HepG2 (cell line): ENCODE results near the gene ERLIN1. TPM values are rescaled to one million over a fixed set of nuclear protein-coding genes. Genes with fewer than 3 reads are reported as not detected.

Source experiments
- BCL6 ChIP-seq: IDR thresholded peaks from 2 replicates; pipeline ENCODE4 v1.6.1; 2016; ENCODE audit warnings: missing genetic modification reagents, missing compliant biosample characterization
- CBX5 ChIP-seq: sonication (generic); formaldehyde crosslinking; IDR thresholded peaks from 2 replicates; pipeline ENCODE4 v1.4.0; 2020; ENCODE audit warnings: missing genetic modification reagents, borderline replicate concordance
- DNMT3B ChIP-seq: conservative IDR thresholded peaks from 2 replicates; pipeline ENCODE4 v1.6.1; 2016; ENCODE audit warnings: missing biosample characterization, control low read depth
- FUBP1 ChIP-seq: sonication (generic); formaldehyde crosslinking; IDR thresholded peaks from 2 replicates; pipeline ENCODE4 v1.5.1; 2020; ENCODE audit warnings: missing genetic modification reagents, mild to moderate bottlenecking, borderline replicate concordance
- GATAD2A ChIP-seq: IDR thresholded peaks from 2 replicates; pipeline ENCODE4 v1.6.1; 2016
- HDAC2 ChIP-seq: sonication (generic); formaldehyde crosslinking; IDR thresholded peaks from 2 replicates; pipeline ENCODE4 v1.4.0; 2020; ENCODE audit warnings: missing genetic modification reagents
- HNF4G ChIP-seq, 2 experiments: sonication (generic) in 1 of 2; formaldehyde crosslinking in 1 of 2; IDR thresholded peaks; 2 replicates each; pipeline versions ENCODE4 v1.4.0 to v1.6.1; 2011 to 2020; ENCODE audit warnings: borderline replicate concordance in 2 of 2, low read depth in 2 of 2, mild to moderate bottlenecking in 2 of 2, low read length in 1 of 2, missing genetic modification reagents in 1 of 2, moderate library complexity in 1 of 2
- ISX ChIP-seq: sonication (generic); formaldehyde crosslinking; conservative IDR thresholded peaks from 2 replicates; pipeline ENCODE4 v1.5.0; 2020; ENCODE audit warnings: missing genetic modification reagents
- KLF15 ChIP-seq: sonication (generic); formaldehyde crosslinking; IDR thresholded peaks from 2 replicates; pipeline ENCODE4 v1.8.1; 2023; ENCODE audit warnings: borderline replicate concordance, mild to moderate bottlenecking, inconsistent platforms, missing genetic modification reagents, mixed read lengths
- MAFF ChIP-seq: IDR thresholded peaks from 2 replicates; pipeline ENCODE4 v1.6.1; 2011; ENCODE audit warnings: low read depth, low read length, improper control_type of control experiment
- MIER2 ChIP-seq: IDR thresholded peaks from 2 replicates; pipeline ENCODE4 v1.6.1; 2016; ENCODE audit warnings: missing biosample characterization, missing genetic modification reagents
- MLLT10 ChIP-seq: sonication (generic); formaldehyde crosslinking; IDR thresholded peaks from 2 replicates; pipeline ENCODE4 v1.4.0; 2020; ENCODE audit warnings: missing genetic modification reagents
- NFYB ChIP-seq: sonication (generic); formaldehyde crosslinking; IDR thresholded peaks from 2 replicates; pipeline ENCODE4 v1.4.0; 2020; ENCODE audit warnings: missing genetic modification reagents
- RBM22 ChIP-seq: fragments of 200-400 bp; formaldehyde crosslinking; optimal IDR thresholded peaks from 2 replicates; pipeline ENCODE3; 2017; ENCODE audit warnings: mild to moderate bottlenecking, low read length, moderate library complexity
- SCMH1 ChIP-seq: sonication (generic); formaldehyde crosslinking; IDR thresholded peaks from 2 replicates; pipeline ENCODE4 v1.9.0; 2021; ENCODE audit warnings: missing genetic modification reagents, mild to moderate bottlenecking, borderline replicate concordance
- SP5 ChIP-seq: IDR thresholded peaks from 2 replicates; pipeline ENCODE4 v1.6.1; 2016; ENCODE audit warnings: low read depth, borderline replicate concordance
- SSRP1 ChIP-seq: IDR thresholded peaks from 2 replicates; pipeline ENCODE4 v1.6.1; 2016; ENCODE audit warnings: control low read depth
- SYNCRIP ChIP-seq: fragments of 200-400 bp; formaldehyde crosslinking; IDR thresholded peaks from 2 replicates; pipeline ENCODE4 v1.6.1; 2018; ENCODE audit warnings: mild to moderate bottlenecking, low read depth, low read length; ENCODE audit not compliant: insufficient read depth
- TBX3 ChIP-seq: fragments of 450-650 bp; IDR thresholded peaks from 2 replicates; pipeline ENCODE4 v1.6.1; 2017; ENCODE audit warnings: antibody characterized with exemption, mild to moderate bottlenecking, inconsistent platforms, borderline replicate concordance
- ZBTB26 ChIP-seq: IDR thresholded peaks from 2 replicates; pipeline ENCODE4 v1.6.1; 2016; ENCODE audit warnings: missing compliant biosample characterization, missing genetic modification reagents, borderline replicate concordance
- ZNF225 ChIP-seq: sonication (generic); formaldehyde crosslinking; IDR thresholded peaks from 2 replicates; pipeline ENCODE4 v1.4.0; 2020; ENCODE audit warnings: mild to moderate bottlenecking, missing genetic modification reagents
- ZNF530 ChIP-seq: sonication (generic); formaldehyde crosslinking; IDR thresholded peaks from 2 replicates; pipeline ENCODE4 v1.5.0; 2020; ENCODE audit warnings: low read depth, mild to moderate bottlenecking, missing genetic modification reagents
- ZNF547 ChIP-seq: sonication (generic); formaldehyde crosslinking; IDR thresholded peaks from 2 replicates; pipeline ENCODE4 v1.5.1; 2020; ENCODE audit warnings: mild to moderate bottlenecking, missing genetic modification reagents
- ZNF776 ChIP-seq: sonication (generic); formaldehyde crosslinking; IDR thresholded peaks from 2 replicates; pipeline ENCODE4 v1.4.0; 2020; ENCODE audit warnings: mild to moderate bottlenecking, missing genetic modification reagents
- ZSCAN9 ChIP-seq: IDR thresholded peaks from 2 replicates; pipeline ENCODE4 v1.6.1; 2016; ENCODE audit warnings: borderline replicate concordance
- polyA plus RNA-seq, 8 experiments: library from polyadenylated mRNA; depleted of rRNA in 3 of 8; stranded (reverse) in 7 of 8; unstranded in 1 of 8; fragments of >200 nt; fragmentation: Illumina TruSeq in 4 of 8; extraction: Trizol in 4 of 8; gene quantifications; 2 replicates each; pipeline versions ENCODE4 v1.2.1 to v1.2.3, GENCODE V29; 2011 to 2016; ENCODE audit warnings: low read depth in 4 of 8, missing spikeins in 1 of 8, mixed read lengths in 1 of 8; ENCODE audit not compliant: insufficient read depth in 1 of 8
- total RNA-seq, 5 experiments: library from RNA; depleted of rRNA; stranded (reverse); fragments of >200 nt; fragmentation: Illumina TruSeq; extraction: Trizol; gene quantifications; 2 replicates each; pipeline ENCODE4 v1.2.3, GENCODE V29; 2016; ENCODE audit warnings: low read depth in 1 of 5
- TF ChIP-seq, protein P1 (sequence below): IDR thresholded peaks from 2 replicates; pipeline ENCODE4 v1.6.1; 2016; ENCODE audit warnings: missing biosample characterization, missing genetic modification reagents, low read depth

The ERLIN1 gene
- total and polyA plus RNA-seq, 2 of the 13 experiments (the other 11 are each of a cell fraction or from before 2014, with no cell fraction given) = 56.8 to 69.3 TPM

DNA sequence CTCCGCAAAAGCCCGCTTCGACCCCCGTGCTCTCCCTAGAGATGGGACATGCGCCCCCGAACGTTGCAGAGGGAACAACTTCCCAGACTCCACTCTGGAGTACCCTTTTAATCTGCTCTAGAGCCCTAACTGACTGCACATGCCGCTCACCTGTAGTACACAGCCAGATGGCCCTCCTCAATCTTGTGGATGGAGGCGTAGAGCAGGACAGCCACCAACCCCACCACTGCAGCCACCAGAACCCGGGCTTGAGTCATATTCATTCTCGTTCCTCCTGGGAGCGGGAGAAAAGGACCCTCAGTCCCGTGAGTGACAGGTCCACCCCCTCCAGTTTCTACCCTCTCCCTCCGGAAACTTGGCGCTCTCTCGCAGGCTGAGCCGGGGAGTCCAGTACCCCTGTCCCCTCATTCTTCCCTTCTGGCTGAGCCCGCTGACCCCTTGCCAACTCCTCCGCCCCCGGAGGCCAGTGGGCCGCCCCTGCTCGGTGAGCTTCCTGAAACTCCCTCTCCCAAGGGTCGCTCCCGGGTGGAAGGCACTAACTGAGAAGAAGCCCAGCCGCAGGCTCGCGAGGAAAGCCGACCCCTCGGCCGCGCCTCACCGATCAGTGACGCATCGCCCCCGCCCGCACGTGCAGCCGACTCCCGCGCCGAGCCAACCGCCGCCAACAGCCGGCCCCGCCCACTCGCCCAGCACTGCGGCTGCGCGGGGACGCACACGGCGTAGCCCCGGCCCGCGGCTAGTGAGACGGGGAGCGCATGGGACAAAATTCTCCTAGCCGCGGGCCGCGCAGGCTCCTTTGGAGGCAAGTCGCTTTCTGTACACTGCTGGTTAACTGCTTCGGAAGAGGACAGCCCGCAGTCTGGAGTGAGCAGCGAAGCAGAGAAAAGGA is at the start of gene ERLIN1 (continued):
- no peak; the same call in 1 of the 2 replicates for TF ChIP-seq FUBP1 (CRISPR knock-in tag)
- no peak for TF ChIP-seq SYNCRIP
- TF ChIP-seq NFYB = no peak; the same call in 1 of the 2 replicates
- TF ChIP-seq HNF4G (IDR thresholded peaks at IDR 0.05; ENCODE audit: borderline replicate concordance, low read depth, low read length) = 0 out of 2 replicates have a peak, but pooled peaks have one; percentile 12
- TF ChIP-seq HNF4G (CRISPR knock-in tag; IDR thresholded peaks at IDR 0.05; ENCODE audit: borderline replicate concordance, low read depth) = no peak
- TF ChIP-seq GATAD2A (CRISPR knock-in tag) = peak; percentile 50
- TF ChIP-seq HDAC2 (CRISPR knock-in tag) = peak; percentile 41; the same call in 1 of the 2 replicates
- TF ChIP-seq DNMT3B (CRISPR knock-in tag) = no peak
- peak; percentile 64; the same call in 1 of the 2 replicates for TF ChIP-seq ZSCAN9 (CRISPR knock-in tag)
- peak; percentile 82; the same call in 1 of the 2 replicates for TF ChIP-seq ZNF547 (CRISPR knock-in tag)
- no peak for TF ChIP-seq SCMH1
- peak; percentile 89; the same call in 1 of the 2 replicates for TF ChIP-seq KLF15 (CRISPR knock-in tag)
- no peak for TF ChIP-seq ZBTB26 (CRISPR knock-in tag)
- TF ChIP-seq ZNF225 = no peak
- TF ChIP-seq MAFF = no peak
- TF ChIP-seq RBM22 = no peak
- 0 out of 2 replicates have a peak, but pooled peaks have one; percentile 34 for TF ChIP-seq BCL6 (CRISPR knock-in tag)
- TF ChIP-seq MIER2 (CRISPR knock-in tag) = no peak
- TF ChIP-seq SSRP1 (CRISPR knock-in tag) = no peak
- TF ChIP-seq SP5 (CRISPR knock-in tag) = peak; percentile 90
- no peak for TF ChIP-seq MLLT10 (CRISPR knock-in tag)
- TF ChIP-seq, protein P1, sequence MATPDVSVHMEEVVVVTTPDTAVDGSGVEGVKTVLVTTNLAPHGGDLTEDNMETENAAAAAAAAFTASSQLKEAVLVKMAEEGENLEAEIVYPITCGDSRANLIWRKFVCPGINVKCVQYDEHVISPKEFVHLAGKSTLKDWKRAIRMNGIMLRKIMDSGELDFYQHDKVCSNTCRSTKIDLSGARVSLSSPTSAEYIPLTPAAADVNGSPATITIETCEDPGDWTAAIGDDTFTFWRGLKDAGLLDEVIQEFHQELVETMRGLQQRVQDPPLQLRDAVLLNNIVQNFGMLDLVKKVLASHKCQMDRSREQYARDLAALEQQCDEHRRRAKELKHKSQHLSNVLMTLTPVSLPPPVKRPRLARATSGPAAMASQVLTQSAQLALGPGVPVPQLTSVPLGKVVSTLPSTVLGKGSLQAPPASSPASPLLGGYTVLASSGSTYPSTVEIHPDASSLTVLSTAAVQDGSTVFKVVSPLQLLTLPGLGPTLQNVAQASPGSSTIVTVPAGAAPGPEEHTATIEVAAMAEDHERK (CRISPR knock-in tag) = peak; percentile 91
- TF ChIP-seq ZNF776 (CRISPR knock-in tag) = peak; percentile 73; the same call in 1 of the 2 replicates
- no peak for TF ChIP-seq CBX5
- TF ChIP-seq TBX3 = peak; percentile 45; the same call in 1 of the 2 replicates
- TF ChIP-seq ISX (CRISPR knock-in tag) = no peak; the same call in none of the 2 replicates
- no peak for TF ChIP-seq ZNF530
